GM12801 (cell line): ENCODE data around the gene RNF34.

Source experiments
- TF ChIP-seq, protein P1 (sequence below): IDR thresholded peaks from one replicate; pipeline ENCODE4 v1.5.1; 2011; ENCODE audit warnings: control low read depth; ENCODE audit not compliant: insufficient read length; ENCODE audit errors: extremely low read depth

The RNF34 gene

DNA sequence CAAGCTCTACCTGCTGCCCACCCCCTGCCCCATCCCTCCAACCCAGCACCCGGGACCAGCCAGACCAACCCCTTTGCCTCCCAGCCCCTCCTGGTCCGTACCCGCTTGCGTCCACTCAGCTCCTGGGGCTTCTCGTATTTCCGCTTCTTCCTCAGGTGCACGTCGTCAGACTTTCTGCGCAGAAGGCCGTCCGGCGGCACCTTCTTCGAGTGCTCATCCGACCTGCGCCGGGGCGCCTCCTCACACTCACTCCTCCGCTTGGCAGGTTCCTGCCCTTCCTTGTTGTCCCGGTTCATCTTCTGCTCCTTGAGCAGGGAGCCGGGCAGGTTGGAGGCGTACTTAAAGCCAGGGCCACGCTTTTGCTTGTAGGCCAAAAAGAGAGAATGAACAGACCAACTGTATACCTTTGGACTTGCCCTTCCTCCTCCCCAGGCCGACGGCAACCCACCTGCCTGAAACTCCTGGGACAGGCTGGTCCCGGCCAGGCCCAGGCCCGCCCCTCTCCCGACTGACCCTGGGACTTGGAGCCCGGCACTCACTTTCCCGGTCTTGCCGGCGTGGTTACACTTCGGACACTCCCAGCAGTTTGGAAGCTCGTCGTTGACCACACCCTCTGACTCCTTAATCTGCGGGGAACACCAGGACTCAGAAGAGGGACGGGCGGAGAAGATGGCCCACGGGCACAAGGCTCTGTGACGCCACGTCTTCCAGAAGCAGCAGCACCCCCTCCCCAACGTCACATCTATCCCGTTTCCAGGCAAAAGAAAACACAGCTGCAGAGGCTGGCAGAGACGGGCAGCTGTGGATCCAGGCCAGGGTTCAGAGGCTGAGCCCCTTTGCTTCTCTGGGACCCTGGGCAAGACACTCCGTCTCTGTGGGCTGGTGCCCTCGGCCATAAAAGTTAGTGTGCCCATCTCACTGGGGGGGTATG is 44.3 kb downstream of the RNF34 start:
- TF ChIP-seq, protein P1, sequence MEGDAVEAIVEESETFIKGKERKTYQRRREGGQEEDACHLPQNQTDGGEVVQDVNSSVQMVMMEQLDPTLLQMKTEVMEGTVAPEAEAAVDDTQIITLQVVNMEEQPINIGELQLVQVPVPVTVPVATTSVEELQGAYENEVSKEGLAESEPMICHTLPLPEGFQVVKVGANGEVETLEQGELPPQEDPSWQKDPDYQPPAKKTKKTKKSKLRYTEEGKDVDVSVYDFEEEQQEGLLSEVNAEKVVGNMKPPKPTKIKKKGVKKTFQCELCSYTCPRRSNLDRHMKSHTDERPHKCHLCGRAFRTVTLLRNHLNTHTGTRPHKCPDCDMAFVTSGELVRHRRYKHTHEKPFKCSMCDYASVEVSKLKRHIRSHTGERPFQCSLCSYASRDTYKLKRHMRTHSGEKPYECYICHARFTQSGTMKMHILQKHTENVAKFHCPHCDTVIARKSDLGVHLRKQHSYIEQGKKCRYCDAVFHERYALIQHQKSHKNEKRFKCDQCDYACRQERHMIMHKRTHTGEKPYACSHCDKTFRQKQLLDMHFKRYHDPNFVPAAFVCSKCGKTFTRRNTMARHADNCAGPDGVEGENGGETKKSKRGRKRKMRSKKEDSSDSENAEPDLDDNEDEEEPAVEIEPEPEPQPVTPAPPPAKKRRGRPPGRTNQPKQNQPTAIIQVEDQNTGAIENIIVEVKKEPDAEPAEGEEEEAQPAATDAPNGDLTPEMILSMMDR, result no peak

DNA sequence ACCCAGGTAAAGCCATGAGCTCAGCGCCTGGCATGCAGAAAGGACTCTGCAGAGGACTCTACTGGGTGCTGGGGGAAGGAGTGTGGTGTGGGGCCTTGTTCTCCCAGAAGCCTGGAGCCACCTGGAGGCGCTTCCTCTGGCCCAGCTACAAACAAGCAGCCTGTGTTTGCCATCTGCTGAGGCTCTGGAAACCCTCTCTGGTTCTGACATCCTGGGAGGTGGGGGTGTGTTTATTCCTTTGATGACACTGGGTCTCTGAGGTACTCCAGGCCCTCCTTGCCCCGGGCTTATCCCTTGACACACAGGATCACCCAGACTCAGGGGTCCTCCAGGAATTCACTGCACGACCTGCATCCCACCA is 44.9 kb downstream of the RNF34 start:
- TF ChIP-seq, protein P1, result no peak

DNA sequence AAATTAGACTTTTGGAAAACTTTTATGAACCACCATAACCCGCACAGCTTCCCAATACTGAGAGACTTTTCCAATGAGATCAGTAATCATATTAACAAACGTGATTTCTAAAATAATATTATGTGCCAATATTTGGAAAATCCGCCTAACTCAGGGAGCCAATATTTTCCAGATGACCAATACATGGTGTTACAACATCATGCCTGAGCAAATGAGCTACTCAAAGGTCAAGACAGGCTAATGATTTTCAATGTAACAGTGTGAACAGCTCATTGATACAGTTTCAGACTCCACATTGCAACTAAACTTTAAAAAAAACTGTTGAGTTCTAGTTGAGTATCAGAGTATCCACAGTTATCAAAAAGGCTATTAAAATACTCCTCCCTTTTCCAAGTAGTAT is 46.8 kb downstream of the RNF34 start:
- TF ChIP-seq, protein P1, result no peak

DNA sequence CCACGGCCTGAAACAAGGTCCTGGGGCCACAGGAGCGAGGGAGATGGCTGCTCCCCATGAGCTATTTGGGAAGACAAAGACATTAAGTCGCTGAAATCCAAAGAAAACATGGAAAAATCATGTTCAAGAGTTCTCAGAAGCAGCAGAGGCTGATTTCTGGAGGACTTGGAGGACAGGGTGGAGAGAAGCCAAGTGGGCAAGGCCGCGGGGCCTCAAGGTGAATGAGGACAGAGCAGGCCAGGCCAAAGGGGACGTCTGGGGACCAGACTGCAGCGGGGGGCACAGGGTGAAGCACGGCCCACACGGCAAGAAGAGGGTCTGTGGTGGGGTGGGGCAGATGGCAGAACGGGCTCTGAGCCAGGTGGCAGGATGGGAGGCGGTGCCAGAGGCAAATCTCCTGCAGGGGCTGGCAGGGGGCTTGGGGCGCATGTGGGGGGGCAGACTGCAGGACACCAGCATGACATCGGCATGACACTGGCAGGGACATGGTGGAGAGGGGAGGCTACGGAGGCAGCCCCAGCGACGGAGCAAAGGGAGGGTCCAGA is 48.9 kb downstream of the RNF34 start:
- TF ChIP-seq, protein P1, result no peak

DNA sequence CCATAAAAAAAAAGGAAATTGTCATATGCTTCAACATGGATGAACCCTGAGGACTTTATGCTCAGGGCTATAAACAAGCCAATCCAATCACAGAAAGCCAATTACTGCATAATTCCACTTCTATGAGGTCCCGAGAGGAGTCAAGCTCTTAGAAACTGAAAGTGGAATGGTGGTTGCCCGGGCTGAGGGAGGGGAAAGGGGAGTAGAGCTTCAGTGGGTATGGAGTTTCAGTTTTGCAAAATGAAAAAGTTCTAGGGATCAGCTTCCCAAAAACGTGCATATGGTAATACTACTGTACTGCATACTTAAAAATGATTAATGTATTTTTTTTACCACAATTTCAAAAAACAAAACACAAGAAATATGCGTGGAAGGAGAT is 52.0 kb downstream of the RNF34 start:
- TF ChIP-seq, protein P1, result no peak

DNA sequence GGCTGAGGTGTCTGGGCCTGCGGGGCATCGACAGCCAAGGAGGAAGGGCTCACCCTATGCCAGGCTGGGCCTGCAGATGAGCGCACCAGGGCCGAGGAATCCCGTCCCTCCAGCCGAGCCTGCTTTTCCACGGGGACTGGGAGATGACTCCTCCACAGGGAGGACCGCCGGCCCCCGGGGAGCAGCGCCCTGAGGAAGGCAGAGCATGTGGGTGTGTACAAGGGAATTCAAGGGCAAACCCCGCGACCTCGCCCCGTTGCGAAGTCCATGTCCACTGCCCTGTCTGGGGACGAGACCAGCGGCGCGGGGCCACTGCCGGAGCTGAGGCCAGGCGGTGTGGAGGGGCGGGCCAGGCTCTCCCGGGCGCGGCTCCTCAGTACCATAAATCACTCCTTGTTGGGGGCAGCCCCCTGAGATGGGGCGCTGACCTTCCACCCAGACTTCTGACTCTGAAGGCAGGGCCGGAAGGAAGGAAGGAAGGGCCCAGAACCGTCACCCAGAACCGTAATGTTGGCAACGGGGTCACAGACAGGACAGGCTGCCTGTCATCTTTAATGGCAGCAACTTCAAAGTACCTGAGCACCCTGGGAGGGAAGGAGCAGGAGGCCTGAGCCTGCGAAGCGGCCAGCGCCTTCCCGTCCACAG is 52.5 kb downstream of the RNF34 start:
- TF ChIP-seq, protein P1, result no peak

DNA sequence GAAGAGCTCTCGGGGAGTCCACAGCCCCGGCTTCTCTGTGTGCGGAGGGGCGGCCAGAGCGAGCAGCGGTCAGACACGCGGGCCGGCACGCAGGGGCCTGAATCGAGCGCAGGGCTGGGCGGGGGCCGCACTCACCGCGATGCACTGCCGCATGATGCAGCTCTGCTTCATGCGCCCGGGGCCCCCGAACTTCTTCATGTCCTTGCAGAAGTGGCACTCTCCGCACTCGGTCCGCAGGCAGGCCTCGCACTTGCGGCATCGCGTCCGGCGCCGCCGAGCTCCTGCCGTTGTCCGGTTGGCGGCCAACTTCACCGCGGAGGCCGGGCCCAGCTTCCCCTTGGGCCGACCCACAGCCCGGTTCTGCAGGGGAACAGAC is 53.1 kb downstream of the RNF34 start:
- TF ChIP-seq, protein P1, result no peak
